Nephron (organoid): ENCODE measurements around the gene UROC1.

ENCODE experiments used
- H3K27ac Mint-ChIP-seq, 3 experiments: 2 replicates each; pipeline ENCODE4 v1.8.0; 2020; ENCODE audit warnings: mixed read lengths in 3 of 3, mild to moderate bottlenecking in 2 of 3, moderate library complexity in 1 of 3
- H3K27me3 Mint-ChIP-seq: 2 replicates; pipeline ENCODE4 v1.8.0; 2021; ENCODE audit warnings: low read depth, mild to moderate bottlenecking, moderate library complexity, mixed read lengths
- H3K36me3 Mint-ChIP-seq: 2 replicates; pipeline ENCODE4 v1.8.0; 2020; ENCODE audit warnings: low read depth, mixed read lengths
- H3K4me1 Mint-ChIP-seq: 2 replicates; pipeline ENCODE4 v1.8.0; 2020; ENCODE audit warnings: mixed read lengths
- H3K4me3 Mint-ChIP-seq, 3 experiments: 2 replicates each; pipeline ENCODE4 v1.8.0; 2020; ENCODE audit warnings: mild to moderate bottlenecking in 3 of 3, mixed read lengths in 3 of 3, moderate library complexity in 2 of 3
- H3K9me3 Mint-ChIP-seq: 2 replicates; pipeline ENCODE4 v1.8.0; 2020; ENCODE audit warnings: mixed read lengths
- CTCF ChIP-seq, 3 experiments: fragments of 200-600 bp; sonication (generic); IDR thresholded peaks; one replicate each; pipeline ENCODE4 v1.5.0; 2021; ENCODE audit warnings: antibody characterized with exemption in 3 of 3; ENCODE audit not compliant: unreplicated experiment in 3 of 3

The UROC1 gene

GRCh38 chr3:126516936-126517290, 660 bp downstream of the UROC1 start:
- Mint-ChIP-seq H3K4me3 (no peak overlapping the region), H3K36me3 (no peaks in the 10 kb centered on the region), H3K9me3 (no peaks in the 10 kb centered on the region), H3K27me3 (peaks cover 28% of the 10 kb centered on the region), H3K27ac (peak overlapping the region in 1 of 3 experiments; percentile 48), H3K4me1 (no peaks in the 10 kb centered on the region)
- TF ChIP-seq CTCF (IDR thresholded peaks at IDR 0.05; ENCODE audit: unreplicated experiment in 3 of 3): no peak

- H3K4me1 Mint-ChIP-seq: no peaks in the 10 kb centered on the region
- H3K36me3 Mint-ChIP-seq: no peaks in the 10 kb centered on the region
- H3K9me3 Mint-ChIP-seq: no peaks in the 10 kb centered on the region
- H3K27me3 Mint-ChIP-seq: peaks cover 28% of the 10 kb centered on the region
- H3K4me3 Mint-ChIP-seq: no peak overlapping the region
- TF ChIP-seq CTCF (IDR thresholded peaks at IDR 0.05; ENCODE audit: unreplicated experiment in 3 of 3): no peak
- H3K27ac Mint-ChIP-seq: peak overlapping the region in 1 of 3 experiments; percentile 48
Measured at GRCh38 chr3:126516152-126516935, 1.2 kb downstream of the UROC1 start.

- TF ChIP-seq CTCF (IDR thresholded peaks at IDR 0.05; ENCODE audit: unreplicated experiment in 3 of 3): no peak
- no peak overlapping the region for H3K27ac Mint-ChIP-seq
- H3K27me3 Mint-ChIP-seq: peaks cover 19% of the 10 kb centered on the region
- no peak overlapping the region for H3K4me3 Mint-ChIP-seq
- H3K36me3 Mint-ChIP-seq: no peaks in the 10 kb centered on the region
- no peaks in the 10 kb centered on the region for H3K4me1 Mint-ChIP-seq
- H3K9me3 Mint-ChIP-seq: no peaks in the 10 kb centered on the region
Measured at GRCh38 chr3:126515066-126515706, 2.4 kb downstream of the UROC1 start.

GRCh38 chr3:126514161-126514560, 3.4 kb downstream of the UROC1 start:
- no peak for TF ChIP-seq CTCF (IDR thresholded peaks at IDR 0.05; ENCODE audit: unreplicated experiment in 3 of 3)
- Mint-ChIP-seq H3K36me3 (no peaks in the 10 kb centered on the region), H3K27me3 (peaks cover 17% of the 10 kb centered on the region), H3K27ac (no peak overlapping the region), H3K4me1 (no peaks in the 10 kb centered on the region), H3K4me3 (no peak overlapping the region), H3K9me3 (no peaks in the 10 kb centered on the region)

GRCh38 chr3:126512916-126513650, 4.5 kb downstream of the UROC1 start:
- H3K36me3 Mint-ChIP-seq: no peaks in the 10 kb centered on the region
- no peak overlapping the region for H3K4me3 Mint-ChIP-seq
- no peaks in the 10 kb centered on the region for H3K9me3 Mint-ChIP-seq
- peaks cover 17% of the 10 kb centered on the region for H3K27me3 Mint-ChIP-seq
- TF ChIP-seq CTCF (IDR thresholded peaks at IDR 0.05; ENCODE audit: unreplicated experiment in 3 of 3): no peak
- H3K27ac Mint-ChIP-seq: no peak overlapping the region
- H3K4me1 Mint-ChIP-seq: no peaks in the 10 kb centered on the region
